ENCODE data around the gene YWHAG.
"Not testable (repeated sequence)": the region's sequence is repeated elsewhere in the genome, so short reads cannot be mapped to it uniquely, and the experiment has no call there.

Gene YWHAG

GRCh38 chr7:76358481-76359110 lies at the start of gene YWHAG:
TSS of gene YWHAG (minus strand) at chr7:76358991. CDS start at chr7:76358808, 183 bp downstream.
- peak; percentile 80 for DNase-seq

- DNase-seq, result no peak
Measured at GRCh38 chr7:76408121-76408560, 49.4 kb upstream of the YWHAG start.

- no peak for DNase-seq
Measured at GRCh38 chr7:76407718-76408117, 48.9 kb upstream of the YWHAG start.

- no peak for DNase-seq
Measured at GRCh38 chr7:76405738-76406137, 46.9 kb upstream of the YWHAG start.

- no peak for DNase-seq
Measured at GRCh38 chr7:76403780-76404494, 45.1 kb upstream of the YWHAG start.

GRCh38 chr7:76403097-76403496 lies 44.3 kb upstream of the YWHAG start:
- DNase-seq, result not testable (repeated sequence)

- no peak for DNase-seq
Measured at GRCh38 chr7:76400248-76400647, 41.5 kb upstream of the YWHAG start.

GRCh38 chr7:76397409-76398183 lies 38.8 kb upstream of the YWHAG start:
- no peak for DNase-seq

- no peak for DNase-seq
Measured at GRCh38 chr7:76396864-76397263, 38.1 kb upstream of the YWHAG start.

GRCh38 chr7:76395965-76396726 lies 37.4 kb upstream of the YWHAG start:
- DNase-seq, result no peak

- DNase-seq, result not testable (repeated sequence)
Measured at GRCh38 chr7:76395605-76395964, 36.8 kb upstream of the YWHAG start.

- DNase-seq, result no peak
Measured at GRCh38 chr7:76394957-76395356, 36.2 kb upstream of the YWHAG start.

- DNase-seq, result peak; percentile 88
Measured at GRCh38 chr7:76393116-76394031, 34.6 kb upstream of the YWHAG start.

GRCh38 chr7:76392531-76393115 lies 33.8 kb upstream of the YWHAG start:
- no peak for DNase-seq

GRCh38 chr7:76390092-76390491 lies 31.3 kb upstream of the YWHAG start:
- no peak for DNase-seq

- DNase-seq, result not testable (repeated sequence)
Measured at GRCh38 chr7:76387789-76388188, 29.0 kb upstream of the YWHAG start.

- DNase-seq, result no peak
Measured at GRCh38 chr7:76386691-76387260, 28.0 kb upstream of the YWHAG start.

- DNase-seq, result no peak
Measured at GRCh38 chr7:76383089-76383944, 24.5 kb upstream of the YWHAG start.

- no peak for DNase-seq
Measured at GRCh38 chr7:76381814-76382213, 23.0 kb upstream of the YWHAG start.

- no peak for DNase-seq
Measured at GRCh38 chr7:76380623-76380966, 21.8 kb upstream of the YWHAG start.
